Stomach smooth muscle (tissue), 2 donors: Measurements from ENCODE around the gene PTTG1.
"Not testable (repeated sequence)": the region's sequence is repeated elsewhere in the genome, so short reads cannot be mapped to it uniquely, and the experiment has no call there.

ENCODE experiments used
- H3K27ac ChIP-seq: one replicate; pipeline ENCODE4 v1.7.0; 2013; ENCODE audit warnings: mild to moderate bottlenecking, low read length, inconsistent platforms
- H3K27me3 ChIP-seq, 2 donors: one replicate each; pipeline ENCODE4 v1.7.0; 2013; ENCODE audit warnings: low read length in 2 of 2; ENCODE audit not compliant: insufficient read depth in 2 of 2, control insufficient read depth in 1 of 2
- H3K36me3 ChIP-seq, 2 donors: one replicate each; pipeline ENCODE4 v1.7.0; 2013; ENCODE audit warnings: low read length in 2 of 2; ENCODE audit not compliant: control insufficient read depth in 2 of 2, insufficient read depth in 2 of 2
- H3K4me1 ChIP-seq: one replicate; pipeline ENCODE4 v1.7.0; 2013; ENCODE audit warnings: low read length; ENCODE audit not compliant: control insufficient read depth, insufficient read depth
- H3K4me3 ChIP-seq, 2 donors: one replicate each; pipeline ENCODE4 v1.7.0; 2013; ENCODE audit warnings: low read length in 2 of 2
- H3K9ac ChIP-seq, 2 donors: one replicate each; pipeline ENCODE4 v1.7.0; 2013; ENCODE audit warnings: low read length in 2 of 2, mild to moderate bottlenecking in 1 of 2
- H3K9me3 ChIP-seq, 2 donors: one replicate each; pipeline ENCODE4 v1.7.0; 2013; ENCODE audit warnings: low read length in 2 of 2; ENCODE audit not compliant: control insufficient read depth in 2 of 2
- donor health status: healthy.
- donor health status: Pancreatic carcinoma.

PTTG1 gene

GRCh38 chr5:160423099-160423498, 1.4 kb downstream of the PTTG1 start:
- no peak overlapping the region for H3K9ac ChIP-seq
- no peak overlapping the region for H3K27ac ChIP-seq
- no peaks in the 10 kb centered on the region for H3K27me3 ChIP-seq
- no peaks in the 10 kb centered on the region for H3K9me3 ChIP-seq
- H3K4me3 ChIP-seq, result no peak overlapping the region
- peaks cover 4% of the 10 kb centered on the region for H3K4me1 ChIP-seq
- no peaks in the 10 kb centered on the region for H3K36me3 ChIP-seq

DNA sequence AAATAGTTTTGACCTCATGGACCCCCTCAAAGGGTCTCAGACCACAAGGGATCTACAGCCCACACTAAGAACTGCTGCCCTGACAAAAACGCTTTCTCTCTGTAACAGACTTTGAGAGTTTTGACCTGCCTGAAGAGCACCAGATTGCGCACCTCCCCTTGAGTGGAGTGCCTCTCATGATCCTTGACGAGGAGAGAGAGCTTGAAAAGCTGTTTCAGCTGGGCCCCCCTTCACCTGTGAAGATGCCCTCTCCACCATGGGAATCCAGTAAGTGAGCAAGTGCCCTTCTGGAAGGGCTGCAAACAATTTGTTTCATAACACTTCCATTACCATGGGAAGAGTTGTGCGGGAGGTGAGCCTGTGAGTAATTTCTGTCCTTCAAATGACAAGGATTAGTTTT, 6.0 kb downstream of the PTTG1 start:
- Histone ChIP-seq H3K9ac (no peak overlapping the region), H3K27ac (no peak overlapping the region), H3K27me3 (no peaks in the 10 kb centered on the region), H3K9me3 (no peaks in the 10 kb centered on the region), H3K4me1 (no peaks in the 10 kb centered on the region), H3K4me3 (no peak overlapping the region), H3K36me3 (no peaks in the 10 kb centered on the region)

DNA sequence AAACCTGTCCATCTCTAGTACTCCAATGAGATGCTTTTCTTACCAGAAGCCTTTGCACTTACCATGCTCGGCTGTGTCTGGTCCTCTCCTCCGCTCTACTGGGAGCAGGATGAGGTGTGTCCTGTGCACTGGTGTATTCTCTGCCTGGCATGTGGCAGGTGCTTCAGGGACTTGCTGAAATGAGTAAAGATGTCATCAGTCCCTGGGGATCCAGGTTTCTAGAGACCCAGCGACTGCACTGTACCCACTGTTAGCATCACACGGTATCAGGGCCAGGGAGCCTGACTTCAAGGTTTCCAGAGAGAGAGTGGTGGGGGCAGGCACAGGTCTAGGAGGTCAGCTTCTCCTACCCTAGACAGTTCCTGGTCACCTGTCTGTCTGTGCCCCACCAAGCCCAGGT, 10.5 kb downstream of the PTTG1 start:
- H3K27ac ChIP-seq, result no peak overlapping the region
- H3K9ac ChIP-seq, result no peak overlapping the region
- no peaks in the 10 kb centered on the region for H3K9me3 ChIP-seq
- no peak overlapping the region for H3K4me3 ChIP-seq
- no peaks in the 10 kb centered on the region for H3K4me1 ChIP-seq
- H3K36me3 ChIP-seq, result no peaks in the 10 kb centered on the region
- no peaks in the 10 kb centered on the region for H3K27me3 ChIP-seq

- Histone ChIP-seq H3K4me1 (no peaks in the 10 kb centered on the region), H3K27me3 (no peaks in the 10 kb centered on the region), H3K27ac (no peak overlapping the region), H3K36me3 (no peaks in the 10 kb centered on the region), H3K9ac (no peak overlapping the region), H3K9me3 (no peaks in the 10 kb centered on the region), H3K4me3 (no peak overlapping the region)
Measured at GRCh38 chr5:160432787-160433186, 11.1 kb downstream of the PTTG1 start.

- no peaks in the 10 kb centered on the region for H3K27me3 ChIP-seq
- H3K27ac ChIP-seq, result no peak overlapping the region
- peaks cover 8% of the 10 kb centered on the region for H3K4me1 ChIP-seq
- no peak overlapping the region for H3K4me3 ChIP-seq
- no peak overlapping the region for H3K9ac ChIP-seq
- no peaks in the 10 kb centered on the region for H3K36me3 ChIP-seq
- H3K9me3 ChIP-seq, result no peaks in the 10 kb centered on the region
Measured at GRCh38 chr5:160434022-160434531, 12.4 kb downstream of the PTTG1 start.

DNA sequence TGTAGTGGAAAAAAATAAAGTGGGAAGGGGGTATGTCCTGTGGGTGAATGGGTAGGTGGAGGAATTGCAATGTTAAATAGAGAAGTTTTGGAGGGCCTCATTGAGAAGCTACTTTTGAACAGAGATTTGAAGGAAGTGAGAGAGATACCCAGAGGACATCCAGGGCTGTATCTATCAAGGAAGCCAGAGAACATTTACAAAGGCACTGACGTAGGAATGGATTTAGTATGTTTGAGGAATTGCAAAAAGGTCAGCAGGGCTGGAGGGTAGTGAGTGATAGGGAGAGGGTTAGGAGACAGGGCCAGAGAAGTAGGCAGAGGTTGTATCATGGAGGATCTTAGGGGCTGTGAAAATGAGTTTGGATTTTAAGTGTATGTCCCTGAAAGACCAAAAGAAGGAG, 13.9 kb downstream of the PTTG1 start:
- Histone ChIP-seq H3K4me1 (peaks cover 8% of the 10 kb centered on the region), H3K9me3 (no peaks in the 10 kb centered on the region), H3K9ac (no peak overlapping the region), H3K27ac (no peak overlapping the region), H3K4me3 (no peak overlapping the region), H3K27me3 (no peaks in the 10 kb centered on the region), H3K36me3 (no peaks in the 10 kb centered on the region)

DNA sequence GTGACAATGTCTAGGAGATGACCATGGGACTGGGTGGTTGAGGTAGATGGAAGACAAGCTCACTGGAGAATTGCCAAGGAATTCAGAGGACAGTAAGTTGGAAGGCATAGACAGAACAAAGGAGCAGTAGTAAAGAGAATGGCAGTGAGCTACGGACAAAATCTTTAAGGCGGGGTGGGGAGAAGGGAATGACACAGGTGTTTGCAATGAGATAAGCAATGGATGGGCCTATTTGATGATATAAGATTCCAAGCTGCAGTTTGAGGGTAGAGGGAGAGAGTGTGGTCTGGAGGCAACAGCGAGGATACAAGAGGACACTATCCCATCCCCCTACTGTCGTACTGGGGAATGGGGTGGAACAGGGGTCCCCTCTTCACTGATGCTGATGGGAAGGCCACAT, 14.4 kb downstream of the PTTG1 start:
- H3K9me3 ChIP-seq, result no peaks in the 10 kb centered on the region
- H3K4me3 ChIP-seq, result no peak overlapping the region
- H3K4me1 ChIP-seq, result peaks cover 8% of the 10 kb centered on the region
- H3K36me3 ChIP-seq, result no peaks in the 10 kb centered on the region
- H3K9ac ChIP-seq, result no peak overlapping the region
- H3K27me3 ChIP-seq, result no peaks in the 10 kb centered on the region
- no peak overlapping the region for H3K27ac ChIP-seq

GRCh38 chr5:160436661-160437060, 15.0 kb downstream of the PTTG1 start:
- H3K9me3 ChIP-seq, H3K9ac ChIP-seq, H3K36me3 ChIP-seq, H3K27ac ChIP-seq, H3K4me3 ChIP-seq, H3K4me1 ChIP-seq, H3K27me3 ChIP-seq: not testable (repeated sequence)

DNA sequence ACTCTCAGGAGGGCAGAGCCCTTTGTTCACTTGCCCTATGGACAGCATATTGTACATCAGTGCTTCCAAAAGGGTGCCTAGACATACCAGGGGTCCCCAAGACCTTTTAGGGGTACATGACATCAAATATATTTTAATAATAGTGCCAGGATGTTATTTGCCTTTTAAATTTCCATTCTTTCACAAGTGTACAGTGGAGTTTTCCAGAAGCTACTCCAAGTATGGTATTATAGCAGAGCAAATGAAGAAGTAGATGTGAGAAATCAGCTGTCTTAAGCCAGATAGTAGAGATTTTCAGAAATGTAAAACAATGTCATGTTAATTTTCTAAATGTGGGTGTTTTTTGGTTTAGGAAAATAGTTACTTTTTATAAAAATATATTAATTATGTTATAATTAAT, 15.6 kb downstream of the PTTG1 start:
- Histone ChIP-seq H3K4me1 (peaks cover 8% of the 10 kb centered on the region), H3K9me3 (no peaks in the 10 kb centered on the region), H3K9ac (no peak overlapping the region), H3K36me3 (no peaks in the 10 kb centered on the region), H3K27me3 (no peaks in the 10 kb centered on the region), H3K4me3 (no peak overlapping the region), H3K27ac (no peak overlapping the region)

GRCh38 chr5:160438316-160439204, 16.9 kb downstream of the PTTG1 start:
- H3K27ac ChIP-seq, result no peak overlapping the region
- peaks cover 8% of the 10 kb centered on the region for H3K4me1 ChIP-seq
- H3K36me3 ChIP-seq, result no peaks in the 10 kb centered on the region
- H3K27me3 ChIP-seq, result no peaks in the 10 kb centered on the region
- H3K9ac ChIP-seq, result peak overlapping the region; percentile 34 to 73
- peak overlapping the region; percentile 61 to 81 for H3K4me3 ChIP-seq
- no peaks in the 10 kb centered on the region for H3K9me3 ChIP-seq

DNA sequence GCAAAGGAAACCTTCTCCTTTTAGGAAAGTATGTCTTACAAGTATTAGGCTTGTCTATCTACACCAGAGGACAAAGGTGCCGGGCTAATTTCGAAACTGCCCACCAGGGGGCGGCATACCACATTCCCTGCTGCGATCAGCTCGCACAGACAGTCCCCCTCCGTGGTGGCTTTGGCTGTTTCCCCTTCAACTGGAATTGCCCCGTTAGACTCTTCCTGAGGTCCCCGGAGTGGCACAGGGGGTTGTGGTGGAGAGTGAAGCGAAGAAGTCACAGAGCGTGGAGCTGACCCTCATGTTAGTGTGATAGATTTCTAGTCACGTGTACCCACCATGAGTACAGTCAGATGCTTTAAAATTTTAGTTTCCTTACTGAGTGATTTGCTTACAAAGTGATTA, 17.5 kb downstream of the PTTG1 start:
- no peaks in the 10 kb centered on the region for H3K36me3 ChIP-seq
- no peaks in the 10 kb centered on the region for H3K9me3 ChIP-seq
- H3K27me3 ChIP-seq, result no peaks in the 10 kb centered on the region
- H3K4me1 ChIP-seq, result peaks cover 8% of the 10 kb centered on the region
- H3K9ac ChIP-seq, result peak overlapping the region; percentile 34 to 73
- H3K27ac ChIP-seq, result no peak overlapping the region
- H3K4me3 ChIP-seq, result peak overlapping the region; percentile 61 to 81
